DOHH2 (cell line): ENCODE measurements around the gene ST6GALNAC5.

Source experiments
- EZH2phosphoT487 ChIP-seq: fragments of 200-600 bp; sonication (generic); IDR thresholded peaks from 2 replicates; pipeline ENCODE4 v1.6.1; 2017; ENCODE audit warnings: borderline replicate concordance, mild to moderate bottlenecking, antibody characterized with exemption, low read length, moderate library complexity, mixed read lengths
- TF ChIP-seq, protein P1 (sequence below): fragments of 200-600 bp; sonication (generic); IDR thresholded peaks from one replicate; pipeline ENCODE4 v1.5.1; 2014; ENCODE audit warnings: antibody characterized with exemption, mild to moderate bottlenecking, low read depth, low read length; ENCODE audit not compliant: poor library complexity, severe bottlenecking

DNA sequence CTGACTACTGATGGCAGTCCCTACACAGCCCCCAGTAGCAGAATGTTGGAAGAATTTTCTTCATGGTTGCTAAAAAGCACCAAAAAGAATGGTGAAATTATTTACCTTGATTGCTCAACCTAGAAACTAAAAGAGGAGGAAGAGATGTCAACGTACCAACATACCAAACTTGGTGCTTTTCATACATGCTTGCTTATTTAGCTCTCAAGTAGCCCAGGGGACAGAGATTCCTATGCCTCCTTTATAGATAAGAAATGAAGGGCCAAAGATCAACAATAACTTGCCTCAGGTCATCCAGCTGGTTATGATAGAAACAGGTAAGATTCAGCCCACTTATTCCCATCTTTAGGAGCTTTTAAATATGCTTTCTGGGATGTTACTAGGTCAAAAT lies 181.3 kb downstream of the ST6GALNAC5 start:
- TF ChIP-seq, protein P1, sequence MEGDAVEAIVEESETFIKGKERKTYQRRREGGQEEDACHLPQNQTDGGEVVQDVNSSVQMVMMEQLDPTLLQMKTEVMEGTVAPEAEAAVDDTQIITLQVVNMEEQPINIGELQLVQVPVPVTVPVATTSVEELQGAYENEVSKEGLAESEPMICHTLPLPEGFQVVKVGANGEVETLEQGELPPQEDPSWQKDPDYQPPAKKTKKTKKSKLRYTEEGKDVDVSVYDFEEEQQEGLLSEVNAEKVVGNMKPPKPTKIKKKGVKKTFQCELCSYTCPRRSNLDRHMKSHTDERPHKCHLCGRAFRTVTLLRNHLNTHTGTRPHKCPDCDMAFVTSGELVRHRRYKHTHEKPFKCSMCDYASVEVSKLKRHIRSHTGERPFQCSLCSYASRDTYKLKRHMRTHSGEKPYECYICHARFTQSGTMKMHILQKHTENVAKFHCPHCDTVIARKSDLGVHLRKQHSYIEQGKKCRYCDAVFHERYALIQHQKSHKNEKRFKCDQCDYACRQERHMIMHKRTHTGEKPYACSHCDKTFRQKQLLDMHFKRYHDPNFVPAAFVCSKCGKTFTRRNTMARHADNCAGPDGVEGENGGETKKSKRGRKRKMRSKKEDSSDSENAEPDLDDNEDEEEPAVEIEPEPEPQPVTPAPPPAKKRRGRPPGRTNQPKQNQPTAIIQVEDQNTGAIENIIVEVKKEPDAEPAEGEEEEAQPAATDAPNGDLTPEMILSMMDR: no peak
- no peak for TF ChIP-seq EZH2phosphoT487
